Memory B cell (primary cell): ENCODE results near the gene CCT6A.
"Not testable (repeated sequence)": the region's sequence is repeated elsewhere in the genome, so short reads cannot be mapped to it uniquely, and the experiment has no call there.

Source experiments
- ATAC-seq: fragments of 150-1000 bp; cut with Tn5 transposase; 2 replicates; pipeline ENCODE4 v1.10.0; 2021; ENCODE audit warnings: low read depth, mild to moderate bottlenecking, moderate library complexity
- DNase-seq, 2 donors: peaks; one replicate each; pipeline ENCODE4 v3.0.0; 2022; ENCODE audit warnings: low spot score in 2 of 2
- H3K27ac Mint-ChIP-seq: one replicate; pipeline ENCODE4 v1.8.0; 2022; ENCODE audit warnings: mild to moderate bottlenecking, moderate library complexity, mixed read lengths
- H3K27me3 Mint-ChIP-seq: one replicate; pipeline ENCODE4 v1.8.0; 2022; ENCODE audit warnings: mixed read lengths
- H3K36me3 Mint-ChIP-seq: one replicate; pipeline ENCODE4 v1.8.0; 2022; ENCODE audit warnings: mild to moderate bottlenecking, mixed read lengths
- H3K4me1 Mint-ChIP-seq: one replicate; pipeline ENCODE4 v1.8.0; 2022; ENCODE audit warnings: mixed read lengths
- H3K4me3 Mint-ChIP-seq: one replicate; pipeline ENCODE4 v1.8.0; 2022; ENCODE audit warnings: mild to moderate bottlenecking, moderate library complexity, mixed read lengths
- H3K9me3 Mint-ChIP-seq: one replicate; pipeline ENCODE4 v1.8.0; 2022; ENCODE audit warnings: mixed read lengths

Gene CCT6A, protein sequence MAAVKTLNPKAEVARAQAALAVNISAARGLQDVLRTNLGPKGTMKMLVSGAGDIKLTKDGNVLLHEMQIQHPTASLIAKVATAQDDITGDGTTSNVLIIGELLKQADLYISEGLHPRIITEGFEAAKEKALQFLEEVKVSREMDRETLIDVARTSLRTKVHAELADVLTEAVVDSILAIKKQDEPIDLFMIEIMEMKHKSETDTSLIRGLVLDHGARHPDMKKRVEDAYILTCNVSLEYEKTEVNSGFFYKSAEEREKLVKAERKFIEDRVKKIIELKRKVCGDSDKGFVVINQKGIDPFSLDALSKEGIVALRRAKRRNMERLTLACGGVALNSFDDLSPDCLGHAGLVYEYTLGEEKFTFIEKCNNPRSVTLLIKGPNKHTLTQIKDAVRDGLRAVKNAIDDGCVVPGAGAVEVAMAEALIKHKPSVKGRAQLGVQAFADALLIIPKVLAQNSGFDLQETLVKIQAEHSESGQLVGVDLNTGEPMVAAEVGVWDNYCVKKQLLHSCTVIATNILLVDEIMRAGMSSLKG

DNA sequence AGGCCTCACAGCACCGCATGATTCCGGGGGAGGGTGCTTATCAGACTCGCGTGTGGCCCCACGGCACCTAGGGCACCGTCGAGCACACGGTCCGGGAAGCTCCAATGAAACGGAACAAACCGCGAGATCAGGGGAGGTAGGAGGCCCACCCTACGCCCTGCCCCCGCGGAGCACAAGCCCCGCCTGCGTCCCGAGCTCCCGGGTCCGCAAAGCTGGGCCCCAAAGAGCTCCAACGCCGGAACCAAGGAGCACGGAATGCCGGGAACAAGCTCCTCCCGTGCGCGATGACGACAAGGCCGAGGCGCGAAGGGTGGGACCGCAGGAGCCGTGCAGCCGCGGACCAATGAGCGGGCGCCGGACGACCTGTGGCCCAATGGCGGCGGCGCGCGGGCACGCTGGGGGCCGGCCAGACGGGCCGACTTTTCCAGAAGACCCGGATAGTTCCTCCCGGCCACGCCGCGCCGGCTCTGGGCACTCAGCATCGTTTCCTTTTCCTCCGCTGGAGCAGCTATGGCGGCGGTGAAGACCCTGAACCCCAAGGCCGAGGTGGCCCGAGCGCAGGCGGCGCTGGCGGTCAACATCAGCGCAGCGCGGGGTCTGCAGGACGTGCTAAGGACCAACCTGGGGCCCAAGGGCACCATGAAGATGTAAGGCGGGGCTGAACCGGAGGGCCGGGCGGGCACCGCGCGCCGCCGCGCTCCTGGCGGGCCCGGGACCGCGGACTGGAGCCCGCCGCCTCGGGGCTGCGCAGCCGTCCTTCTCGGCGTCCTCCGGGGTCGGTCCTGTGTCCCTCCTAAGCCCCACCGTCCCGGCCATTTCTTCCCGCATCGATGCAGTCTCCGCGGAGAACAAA is at the start of gene CCT6A, which contains the start of gene PSPH:
Gene CCT6A, plus strand, starts transcription at position 427 of the 853 bp plus-strand sequence. Its CDS starts 84 bp downstream, at position 511.
Gene PSPH, minus strand, starts transcription at position 106 of the 853 bp plus-strand sequence. CDS start 30,232 bp downstream, outside the sequence.
- peaks cover 14% of the 10 kb centered on the region for H3K4me1 Mint-ChIP-seq
- DNase-seq (peak; percentile 60 to 82), ATAC-seq (peak; percentile 86)
- no peaks in the 10 kb centered on the region for H3K27me3 Mint-ChIP-seq
- peaks cover 5% of the 10 kb centered on the region for H3K36me3 Mint-ChIP-seq
- peak within 1 kb of the TSS; percentile 94 for H3K27ac Mint-ChIP-seq
- peak within 1 kb of the TSS; percentile 95 for H3K4me3 Mint-ChIP-seq
- no peaks in the 10 kb centered on the region for H3K9me3 Mint-ChIP-seq

DNA sequence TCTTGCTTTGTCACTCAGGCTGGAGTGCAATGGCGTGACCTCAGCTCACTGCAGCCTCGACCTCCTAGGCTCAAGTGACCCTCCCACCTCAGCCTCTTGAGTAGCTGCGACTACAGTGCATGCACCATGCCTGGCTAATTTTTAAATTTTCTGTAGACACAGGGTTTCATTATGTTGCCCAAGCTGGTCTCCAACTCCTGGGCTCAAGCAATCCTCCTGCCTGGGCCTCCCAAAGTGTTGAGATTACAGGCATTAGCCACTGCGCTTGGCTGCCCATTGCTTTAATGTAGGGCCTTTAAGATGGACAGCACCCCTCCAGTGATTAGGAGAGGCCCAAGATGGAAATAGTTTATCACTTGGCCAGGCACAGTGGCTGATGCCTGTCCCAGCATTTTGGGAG is 47.8 kb upstream of the CCT6A start:
- Mint-ChIP-seq H3K9me3 (no peaks in the 10 kb centered on the region), H3K4me3 (no peak overlapping the region), H3K27me3 (no peaks in the 10 kb centered on the region), H3K27ac (no peak overlapping the region), H3K4me1 (peaks cover 2% of the 10 kb centered on the region), H3K36me3 (peaks cover 5% of the 10 kb centered on the region)
- ATAC-seq = no peak
- no peak for DNase-seq

DNA sequence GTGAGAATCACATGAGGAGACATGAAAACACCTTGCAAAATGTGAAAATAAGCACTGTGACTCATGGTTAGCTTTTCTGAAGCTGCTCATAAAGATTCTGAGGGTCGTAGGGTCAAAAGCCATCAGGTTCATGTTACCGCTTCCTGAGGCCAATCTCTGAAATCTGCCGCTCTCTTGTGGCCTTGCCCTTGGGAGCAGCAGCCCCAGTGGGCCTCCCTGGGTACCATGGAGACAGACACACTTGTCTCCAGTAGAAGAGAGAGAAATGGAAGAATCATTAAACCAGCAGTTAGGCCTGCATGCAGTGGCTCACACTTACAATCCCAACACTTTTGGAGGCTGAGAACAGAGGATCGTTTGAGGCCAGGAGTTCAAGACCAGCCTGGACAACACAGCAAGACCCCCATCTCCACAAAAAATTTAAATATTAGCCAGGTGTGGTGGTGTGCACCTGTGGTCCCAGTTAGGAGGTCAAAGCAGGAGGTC is 44.4 kb upstream of the CCT6A start:
- H3K9me3 Mint-ChIP-seq = no peaks in the 10 kb centered on the region
- H3K27me3 Mint-ChIP-seq = no peaks in the 10 kb centered on the region
- ATAC-seq = no peak
- peaks cover 2% of the 10 kb centered on the region for H3K4me1 Mint-ChIP-seq
- H3K4me3 Mint-ChIP-seq = no peak overlapping the region
- no peak overlapping the region for H3K27ac Mint-ChIP-seq
- H3K36me3 Mint-ChIP-seq = no peaks in the 10 kb centered on the region
- DNase-seq = no peak

DNA sequence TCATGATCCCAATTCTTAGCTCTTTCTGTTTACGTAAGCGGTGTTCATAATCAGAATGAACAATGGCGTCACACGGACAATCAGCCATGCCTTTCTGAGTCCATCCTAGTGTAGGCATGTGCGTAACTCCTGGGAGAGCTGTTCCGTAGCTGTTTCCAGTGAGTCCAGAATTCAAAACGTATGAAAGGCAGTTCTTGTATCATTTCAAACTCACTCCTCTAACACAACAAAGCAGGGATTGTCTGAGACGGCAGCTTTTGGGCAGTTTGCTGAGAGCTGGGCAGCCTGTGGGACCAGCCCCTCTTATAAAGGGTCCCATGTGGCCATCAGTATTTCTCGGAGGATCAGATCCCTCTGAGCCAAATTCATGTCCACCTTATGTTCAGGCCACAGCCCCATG is 43.7 kb upstream of the CCT6A start:
- no peaks in the 10 kb centered on the region for H3K36me3 Mint-ChIP-seq
- peaks cover 2% of the 10 kb centered on the region for H3K4me1 Mint-ChIP-seq
- H3K27ac Mint-ChIP-seq = no peak overlapping the region
- no peak overlapping the region for H3K4me3 Mint-ChIP-seq
- DNase-seq (no peak), ATAC-seq (no peak)
- no peaks in the 10 kb centered on the region for H3K9me3 Mint-ChIP-seq
- no peaks in the 10 kb centered on the region for H3K27me3 Mint-ChIP-seq

DNA sequence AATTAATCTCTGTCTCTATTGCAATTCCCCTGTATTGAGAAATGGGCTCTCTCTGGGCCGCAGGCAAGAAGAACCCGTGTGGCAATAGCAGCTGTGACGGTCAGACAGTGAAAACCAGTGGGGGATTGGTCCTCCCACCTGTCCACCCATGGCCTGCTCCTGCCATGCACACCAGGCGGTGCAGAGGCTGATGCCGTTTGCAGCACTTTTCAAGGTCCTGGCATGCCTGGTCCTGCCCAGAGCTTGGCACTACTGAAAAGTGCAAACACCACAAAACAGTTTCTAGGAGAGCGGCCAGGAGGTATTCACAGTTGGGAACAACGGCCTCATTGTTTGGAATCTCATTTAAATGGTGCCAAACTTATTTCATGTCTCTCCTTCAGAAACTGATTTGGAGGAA is 41.9 kb upstream of the CCT6A start:
- Mint-ChIP-seq H3K27ac (no peak overlapping the region), H3K4me1 (peaks cover 2% of the 10 kb centered on the region), H3K9me3 (no peaks in the 10 kb centered on the region), H3K27me3 (no peaks in the 10 kb centered on the region), H3K4me3 (no peak overlapping the region), H3K36me3 (peaks cover 4% of the 10 kb centered on the region)
- ATAC-seq = no peak
- no peak for DNase-seq

DNA sequence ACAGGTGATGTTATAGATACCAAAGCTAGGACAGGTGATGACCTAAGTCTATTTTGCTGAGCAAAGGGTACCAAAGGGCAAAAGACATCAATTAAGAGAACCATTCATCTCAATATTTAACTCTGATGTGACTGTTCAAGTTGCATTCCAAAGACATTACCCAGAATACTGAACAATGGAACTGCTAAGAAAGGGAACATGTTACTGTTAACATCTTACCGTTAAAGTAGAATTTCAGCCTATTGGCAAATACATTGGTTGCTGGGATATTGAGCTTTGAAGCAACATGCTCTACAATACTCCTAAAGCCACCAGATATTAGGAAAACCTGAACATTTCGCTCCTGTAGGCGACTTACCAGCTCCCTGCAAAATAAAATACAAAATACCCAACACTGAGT is 34.5 kb upstream of the CCT6A start:
- not testable (repeated sequence) for H3K36me3 Mint-ChIP-seq, ATAC-seq, H3K4me1 Mint-ChIP-seq, DNase-seq, H3K9me3 Mint-ChIP-seq, H3K4me3 Mint-ChIP-seq, H3K27me3 Mint-ChIP-seq, H3K27ac Mint-ChIP-seq

DNA sequence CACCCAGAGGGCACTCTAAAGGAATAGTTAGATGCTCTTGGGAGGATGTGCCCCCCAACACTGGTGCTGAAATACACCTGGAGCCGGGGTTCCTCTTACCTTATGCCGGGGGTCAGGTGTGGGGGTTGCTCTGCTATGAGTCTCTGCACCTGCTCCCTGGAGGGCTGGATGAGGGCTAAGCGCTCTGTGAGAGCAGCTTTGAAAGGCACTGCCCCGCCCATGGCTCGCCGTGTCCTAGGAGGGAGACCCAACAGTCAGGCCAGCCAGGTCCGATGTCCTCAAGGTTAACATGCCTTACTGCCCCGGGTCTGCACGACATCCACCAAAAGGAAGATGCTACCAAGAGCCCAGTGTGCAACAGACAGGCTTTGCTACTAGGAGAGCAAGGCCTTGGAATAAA is 32.1 kb upstream of the CCT6A start:
- no peaks in the 10 kb centered on the region for H3K9me3 Mint-ChIP-seq
- no peak for DNase-seq
- no peak overlapping the region for H3K27ac Mint-ChIP-seq
- ATAC-seq = no peak
- H3K4me1 Mint-ChIP-seq = no peaks in the 10 kb centered on the region
- H3K4me3 Mint-ChIP-seq = no peak overlapping the region
- no peaks in the 10 kb centered on the region for H3K36me3 Mint-ChIP-seq
- no peaks in the 10 kb centered on the region for H3K27me3 Mint-ChIP-seq

DNA sequence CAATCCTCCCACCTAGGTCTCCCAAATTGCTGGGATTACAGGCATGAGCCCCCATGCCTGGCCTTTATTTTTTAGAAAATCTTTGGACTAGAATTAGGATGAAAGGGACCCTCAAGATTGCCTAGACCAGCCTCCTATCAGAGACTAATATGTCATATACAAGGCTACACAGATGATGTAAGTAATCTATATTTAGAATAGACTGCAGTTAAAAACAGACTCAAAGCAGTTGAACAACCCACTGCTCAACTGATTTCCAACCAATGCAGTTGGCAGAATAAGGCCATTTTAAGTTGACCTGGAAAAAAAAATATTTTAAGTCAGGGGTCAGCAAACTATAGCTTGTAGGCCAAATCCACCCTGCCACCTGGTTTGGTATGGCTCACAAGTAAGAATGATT is 28.1 kb upstream of the CCT6A start:
- no peaks in the 10 kb centered on the region for H3K4me1 Mint-ChIP-seq
- no peaks in the 10 kb centered on the region for H3K9me3 Mint-ChIP-seq
- ATAC-seq = no peak
- no peak overlapping the region for H3K27ac Mint-ChIP-seq
- H3K4me3 Mint-ChIP-seq = no peak overlapping the region
- no peaks in the 10 kb centered on the region for H3K27me3 Mint-ChIP-seq
- no peak for DNase-seq
- H3K36me3 Mint-ChIP-seq = no peaks in the 10 kb centered on the region

DNA sequence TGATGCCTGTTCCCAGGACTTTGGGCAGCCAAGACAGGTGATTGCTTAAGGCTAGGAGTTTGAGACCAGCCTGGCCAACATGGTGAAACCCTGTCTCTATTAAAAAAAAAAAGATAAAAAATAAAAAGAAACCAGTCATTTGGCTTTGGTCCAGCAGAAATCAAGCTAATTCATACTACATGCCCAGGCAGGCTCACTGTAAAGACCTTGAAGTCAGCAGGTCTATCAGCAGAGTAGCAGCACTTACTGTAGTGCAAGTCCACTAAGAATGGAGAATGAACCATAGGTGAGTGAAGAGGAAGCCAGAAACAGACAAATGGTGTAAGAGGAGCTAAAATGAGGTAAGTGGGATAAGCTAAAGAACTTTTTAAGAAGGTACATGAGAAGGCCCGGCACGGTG is 25.0 kb upstream of the CCT6A start:
- H3K4me3 Mint-ChIP-seq = no peak overlapping the region
- no peak overlapping the region for H3K27ac Mint-ChIP-seq
- DNase-seq (no peak), ATAC-seq (no peak)
- H3K36me3 Mint-ChIP-seq = no peaks in the 10 kb centered on the region
- no peaks in the 10 kb centered on the region for H3K9me3 Mint-ChIP-seq
- no peaks in the 10 kb centered on the region for H3K4me1 Mint-ChIP-seq
- no peaks in the 10 kb centered on the region for H3K27me3 Mint-ChIP-seq

DNA sequence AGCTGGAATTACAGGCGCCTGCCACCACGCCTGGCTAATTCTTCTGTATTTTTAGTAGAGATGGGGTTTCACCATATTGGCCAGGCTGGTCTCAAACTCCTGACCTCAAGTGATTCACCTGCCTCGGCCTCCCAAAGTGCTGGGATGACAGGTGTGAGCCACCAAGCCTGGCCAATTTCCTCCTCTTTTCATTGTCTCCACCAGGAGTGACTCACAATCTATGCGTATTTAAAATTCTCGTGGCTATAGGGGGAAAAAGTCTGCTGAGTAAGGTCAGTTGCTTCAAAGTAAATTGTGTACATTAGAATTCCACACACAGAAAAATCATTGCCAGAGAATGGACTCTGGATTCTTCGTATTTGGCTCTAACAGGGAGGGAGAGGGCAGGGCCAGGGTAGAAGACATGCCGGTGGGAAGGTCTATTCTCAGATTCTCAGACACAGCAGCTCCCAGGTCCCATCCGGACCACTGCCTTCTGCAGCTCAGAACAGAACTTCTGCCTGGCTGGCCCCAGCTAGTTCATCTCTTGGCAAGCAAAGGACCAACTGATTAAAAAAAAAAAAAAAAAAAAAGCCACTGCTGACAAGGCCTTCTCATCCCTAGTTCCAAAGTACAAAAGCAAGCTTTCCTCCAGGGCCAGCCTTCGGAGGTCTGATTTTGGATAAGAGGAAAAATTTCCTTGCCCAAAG is 22.5 kb upstream of the CCT6A start:
- Mint-ChIP-seq H3K4me3 (no peak overlapping the region), H3K36me3 (no peaks in the 10 kb centered on the region), H3K9me3 (no peaks in the 10 kb centered on the region), H3K27ac (no peak overlapping the region), H3K27me3 (no peaks in the 10 kb centered on the region), H3K4me1 (peaks cover 3% of the 10 kb centered on the region)
- no peak for ATAC-seq
- no peak for DNase-seq

DNA sequence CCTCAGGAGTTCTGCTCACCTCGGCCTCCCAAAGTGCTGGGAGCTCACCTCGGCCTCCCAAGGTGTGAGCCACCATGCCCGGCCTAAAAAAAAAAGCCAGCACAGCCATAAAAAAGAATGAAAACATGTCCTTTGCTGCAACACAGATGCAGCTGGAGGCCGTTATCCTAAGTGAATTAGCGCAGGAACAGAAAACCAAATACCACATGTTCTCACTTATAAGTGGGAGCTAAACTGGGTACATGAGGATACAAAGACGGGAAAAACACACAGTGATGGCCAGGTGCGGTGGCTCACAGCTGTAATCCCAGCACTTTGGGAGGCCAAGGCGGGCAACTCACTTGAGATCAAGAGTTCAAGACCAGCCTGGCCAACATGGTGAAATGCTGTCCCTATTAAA is 21.2 kb upstream of the CCT6A start:
- peaks cover 3% of the 10 kb centered on the region for H3K4me1 Mint-ChIP-seq
- no peak overlapping the region for H3K27ac Mint-ChIP-seq
- H3K4me3 Mint-ChIP-seq = no peak overlapping the region
- H3K36me3 Mint-ChIP-seq = no peaks in the 10 kb centered on the region
- ATAC-seq (no peak), DNase-seq (no peak)
- no peaks in the 10 kb centered on the region for H3K9me3 Mint-ChIP-seq
- H3K27me3 Mint-ChIP-seq = no peaks in the 10 kb centered on the region

DNA sequence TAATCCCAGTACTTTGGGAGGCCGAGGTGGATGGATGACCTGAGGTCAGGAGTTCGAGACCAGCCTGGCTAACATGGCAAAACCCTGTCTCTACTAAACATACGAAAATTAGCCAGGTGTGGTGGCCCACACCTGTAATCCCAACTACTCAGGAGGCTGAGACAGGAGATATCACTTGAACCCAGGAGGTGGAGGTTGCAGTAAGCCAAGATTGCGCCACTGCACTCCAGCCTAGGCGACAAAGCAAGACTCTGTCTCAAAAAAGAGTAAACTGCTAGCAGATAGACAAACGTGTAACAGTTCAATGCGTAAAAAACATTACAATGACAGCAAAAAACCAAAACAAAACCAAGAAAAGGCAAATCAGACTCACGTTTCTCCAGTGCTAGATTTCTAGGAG is 20.0 kb upstream of the CCT6A start:
- H3K9me3 Mint-ChIP-seq, H3K27ac Mint-ChIP-seq, DNase-seq, H3K36me3 Mint-ChIP-seq, ATAC-seq, H3K27me3 Mint-ChIP-seq, H3K4me3 Mint-ChIP-seq, H3K4me1 Mint-ChIP-seq: not testable (repeated sequence)

DNA sequence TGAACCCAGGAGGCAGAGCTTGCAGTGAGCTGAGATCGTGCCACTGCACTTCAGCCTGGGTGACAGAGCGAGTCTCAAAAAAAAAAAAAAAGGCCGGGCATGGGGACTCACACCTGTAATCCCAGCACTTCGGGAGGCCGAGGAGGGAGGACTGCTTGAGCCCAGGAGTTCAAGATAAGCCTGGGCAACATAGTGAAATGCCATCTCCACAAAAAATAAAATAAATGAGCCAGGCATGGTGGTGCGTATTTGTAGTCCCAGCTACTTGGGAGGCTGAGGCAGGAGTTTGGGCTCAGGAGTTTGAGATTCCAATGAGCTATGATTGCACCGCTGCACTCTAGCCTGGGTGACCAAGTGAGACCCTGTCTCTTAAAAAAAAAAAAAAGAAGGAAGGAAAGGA is 19.0 kb upstream of the CCT6A start:
- H3K9me3 Mint-ChIP-seq, H3K4me1 Mint-ChIP-seq, H3K27ac Mint-ChIP-seq, DNase-seq, H3K4me3 Mint-ChIP-seq, H3K36me3 Mint-ChIP-seq, ATAC-seq, H3K27me3 Mint-ChIP-seq: not testable (repeated sequence)
